ENCODE results near the gene TOR4A. TPM values are rescaled to one million over a fixed set of nuclear protein-coding genes. Genes with fewer than 3 reads are reported as not detected.

Gene TOR4A
- total and polyA plus RNA-seq, 10 of the 15 experiments (the other 5 are each of a cell fraction or from before 2014, with no cell fraction given): 2.0 to 19.9 (median 3.7) TPM

DNA sequence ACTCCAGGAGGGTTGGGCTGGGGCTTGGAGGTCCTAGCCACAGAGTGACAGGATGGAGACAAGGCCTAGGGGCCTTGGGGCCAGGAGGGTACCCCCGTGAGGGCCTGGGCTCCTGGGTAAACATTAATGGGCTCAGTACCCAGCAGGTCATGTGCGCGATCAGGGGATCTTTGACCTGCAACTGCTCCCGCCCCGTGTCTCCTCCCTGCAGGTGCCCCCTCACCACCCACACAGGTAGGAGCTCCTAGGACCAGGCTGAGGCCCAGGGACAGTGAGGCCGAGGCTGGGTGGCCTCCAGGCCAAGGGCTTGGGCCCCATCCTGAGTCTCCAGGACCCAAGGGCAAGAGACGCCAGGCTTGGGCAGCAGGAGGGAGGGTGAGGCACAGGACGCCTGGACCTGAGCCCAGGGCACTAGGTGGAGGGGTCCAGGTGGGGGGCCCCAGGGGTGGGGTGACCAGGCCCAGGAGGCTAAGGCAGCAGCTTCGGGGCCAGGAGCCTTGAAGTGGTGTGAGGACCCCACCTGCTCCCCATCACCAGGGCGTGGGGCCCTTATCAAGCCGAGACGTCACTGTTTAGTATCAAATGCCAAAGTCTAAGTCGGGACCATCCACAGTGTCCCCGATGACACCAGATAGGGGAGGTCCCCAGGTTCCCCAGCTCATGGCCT is 46.7 kb upstream of the TOR4A start, which contains the start of gene SLC34A3:
Gene SLC34A3 (plus strand): TSS at position 197 of the 667 bp plus-strand sequence. CDS start 802 bp downstream, outside the sequence.
- in situ Hi-C loops (cut with MboI) (no loop called here), intact Hi-C loops (cut with micrococcal nuclease; ENCODE audit: unreplicated experiment) (no loop called here)
- H3K79me2 ChIP-seq (ENCODE audit: control insufficient read depth, insufficient read depth, low read length): no peaks in the 10 kb centered on the region
- peaks cover 2% of the 10 kb centered on the region; the same call in 1 of the 2 replicates for H3K4me1 ChIP-seq (ENCODE audit: control insufficient read depth, insufficient read depth, low read length)
- no peak for FAIRE-seq
- no peaks in the 10 kb centered on the region for H3K36me3 ChIP-seq (ENCODE audit: control insufficient read depth in 2 of 2, insufficient read depth in 2 of 2, low read length in 1 of 2)
- H3K4me2 ChIP-seq (ENCODE audit: control insufficient read depth, insufficient read depth): no peak within 1 kb of the TSS
- ChIA-PET SMC1A (ENCODE audit: uncharacterized antibody, unreplicated experiment) (no interaction called here), RAD21 (ENCODE audit: unreplicated experiment) (no interaction called here), POLR2A (interaction anchor here (1.2 kb wide), 1 partner anchor 10 kb away, joined by 3 read pairs; the partner anchor contains the start of gene TUBB4B), CTCF (interaction anchor here (1.2 kb wide), 1 partner anchor 111 kb away, joined by 4 read pairs; no protein-coding TSS in a partner anchor)
- no peak for ATAC-seq
- no peaks in the 10 kb centered on the region for H3K27me3 ChIP-seq (replicated peaks in 1 of 2; ENCODE audit: control insufficient read depth in 2 of 2, insufficient read depth in 2 of 2, low read length in 1 of 2)
- H3K9me3 ChIP-seq (replicated peaks; ENCODE audit: control insufficient read depth, insufficient read depth, low read length): no peaks in the 10 kb centered on the region
- no peak within 1 kb of the TSS for H3K9ac ChIP-seq (ENCODE audit: control insufficient read depth, insufficient read depth, low read length)
- TF ChIP-seq SUZ12 (IDR thresholded peaks at IDR 0.05; ENCODE audit: unreplicated experiment) (no peak), SMAD1 (IDR thresholded peaks at IDR 0.05; ENCODE audit: low read depth, partially characterized antibody) (no peak), KLF5 (IDR thresholded peaks at IDR 0.05; ENCODE audit: partially characterized antibody) (no peak), BACH1 (IDR thresholded peaks at IDR 0.05; ENCODE audit: borderline replicate concordance) (no peak)
- BruUV-seq (replicated peaks): no TSS peak
- WGBS (ENCODE audit: insufficient coverage, insufficient replicate concordance, low lambda C conversion rate, missing lambda C conversion rate): 21% methylated on average over 14 of the region's 14 CpGs
- no peak within 1 kb of the TSS for H3K4me3 ChIP-seq
- no peak within 1 kb of the TSS for H3K27ac ChIP-seq (ENCODE audit: control insufficient read depth, insufficient read depth)
- no peak within 1 kb of the TSS for H2AFZ ChIP-seq (ENCODE audit: control insufficient read depth, low read depth, low read length)
- no peaks in the 10 kb centered on the region for H4K20me1 ChIP-seq (ENCODE audit: control insufficient read depth, insufficient read depth)
- no peak for DNase-seq (ENCODE audit: low read depth, low spot score)

DNA sequence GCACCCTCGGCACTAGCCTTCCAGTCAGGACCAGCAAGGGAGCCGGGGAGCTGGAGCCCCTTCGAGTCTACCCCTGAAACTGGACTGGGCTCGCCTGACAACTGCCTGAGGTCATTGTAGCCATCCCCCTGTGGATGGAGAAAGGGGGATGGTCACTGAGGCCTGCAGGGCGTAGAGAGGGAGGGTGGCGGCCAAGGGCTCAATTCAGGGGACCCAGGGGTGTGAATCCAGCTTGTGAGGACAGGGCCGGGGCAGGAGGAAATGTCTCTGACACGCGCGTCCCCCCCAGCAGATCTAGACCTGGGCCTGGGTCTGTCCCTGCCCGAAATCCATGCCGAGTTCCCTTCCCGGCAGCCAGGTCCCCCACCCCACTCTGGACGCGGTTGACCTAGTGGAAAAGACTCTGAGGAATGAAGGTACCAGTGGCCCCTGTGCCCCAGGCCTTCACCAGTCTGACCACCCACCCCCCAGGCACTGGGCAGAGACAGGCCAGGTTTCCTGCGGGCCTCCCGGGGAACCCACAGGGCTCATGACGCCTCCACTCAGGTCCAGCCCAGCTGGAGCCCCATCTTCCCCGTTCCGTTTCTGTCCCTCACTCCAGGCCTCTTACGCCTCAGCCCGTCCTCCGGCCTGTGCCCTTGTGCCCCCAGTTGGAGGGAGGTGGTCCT is 46.0 kb upstream of the TOR4A start:
- SMC1A ChIA-PET (ENCODE audit: uncharacterized antibody, unreplicated experiment): no interaction called here
- H3K4me1 ChIP-seq (ENCODE audit: control insufficient read depth, insufficient read depth, low read length): peaks cover 5% of the 10 kb centered on the region
- FAIRE-seq (no peak), DNase-seq (ENCODE audit: low read depth, low spot score) (no peak), ATAC-seq (no peak)
- POLR2A ChIA-PET: no interaction called here
- no peaks in the 10 kb centered on the region for H4K20me1 ChIP-seq (ENCODE audit: control insufficient read depth, insufficient read depth)
- 45% methylated on average over 20 of the region's 23 CpGs for WGBS (ENCODE audit: insufficient coverage, insufficient replicate concordance, low lambda C conversion rate, missing lambda C conversion rate)
- H2AFZ ChIP-seq (ENCODE audit: control insufficient read depth, low read depth, low read length): no peak overlapping the region
- no TSS peak for BruUV-seq (replicated peaks)
- intact Hi-C loops (cut with micrococcal nuclease; ENCODE audit: unreplicated experiment): no loop called here
- H3K9ac ChIP-seq (ENCODE audit: control insufficient read depth, insufficient read depth, low read length): no peak overlapping the region
- RAD21 ChIA-PET (ENCODE audit: unreplicated experiment): no interaction called here
- H3K27ac ChIP-seq (ENCODE audit: control insufficient read depth, insufficient read depth): no peak overlapping the region
- H3K4me2 ChIP-seq (ENCODE audit: control insufficient read depth, insufficient read depth): no peak overlapping the region
- no peaks in the 10 kb centered on the region for H3K79me2 ChIP-seq (ENCODE audit: control insufficient read depth, insufficient read depth, low read length)
- TF ChIP-seq E4F1 (IDR thresholded peaks at IDR 0.05; ENCODE audit: borderline replicate concordance, partially characterized antibody): no peak
- TF ChIP-seq SRF (IDR thresholded peaks at IDR 0.05; ENCODE audit: low read depth in 2 of 2, low read length in 2 of 2): no peak
- TF ChIP-seq NR2C1 (IDR thresholded peaks at IDR 0.05): no peak
- CTCF ChIA-PET: interaction anchor here (1.2 kb wide), 1 partner anchor 112 kb away, joined by 4 read pairs; no protein-coding TSS in a partner anchor
- in situ Hi-C loops (cut with MboI): no loop called here
- H3K9me3 ChIP-seq (replicated peaks; ENCODE audit: control insufficient read depth, insufficient read depth, low read length): no peaks in the 10 kb centered on the region
- no peaks in the 10 kb centered on the region for H3K36me3 ChIP-seq (ENCODE audit: control insufficient read depth in 2 of 2, insufficient read depth in 2 of 2, low read length in 1 of 2)
- H3K4me3 ChIP-seq: no peak overlapping the region
- H3K27me3 ChIP-seq (replicated peaks in 1 of 2; ENCODE audit: control insufficient read depth in 2 of 2, insufficient read depth in 2 of 2, low read length in 1 of 2): no peaks in the 10 kb centered on the region

All from GM12878 (cell line).